Medulla oblongata (tissue), 1 donor: Measurements from ENCODE around the gene CATSPERZ.
A peak's percentile ranks its signal among the peaks of the same experiment; 100 is the strongest.

Experiments
- DNase-seq: peaks from one replicate; pipeline ENCODE4 v3.0.0-alpha.2; 2015; ENCODE audit errors: extremely low spot score

Gene CATSPERZ

DNA sequence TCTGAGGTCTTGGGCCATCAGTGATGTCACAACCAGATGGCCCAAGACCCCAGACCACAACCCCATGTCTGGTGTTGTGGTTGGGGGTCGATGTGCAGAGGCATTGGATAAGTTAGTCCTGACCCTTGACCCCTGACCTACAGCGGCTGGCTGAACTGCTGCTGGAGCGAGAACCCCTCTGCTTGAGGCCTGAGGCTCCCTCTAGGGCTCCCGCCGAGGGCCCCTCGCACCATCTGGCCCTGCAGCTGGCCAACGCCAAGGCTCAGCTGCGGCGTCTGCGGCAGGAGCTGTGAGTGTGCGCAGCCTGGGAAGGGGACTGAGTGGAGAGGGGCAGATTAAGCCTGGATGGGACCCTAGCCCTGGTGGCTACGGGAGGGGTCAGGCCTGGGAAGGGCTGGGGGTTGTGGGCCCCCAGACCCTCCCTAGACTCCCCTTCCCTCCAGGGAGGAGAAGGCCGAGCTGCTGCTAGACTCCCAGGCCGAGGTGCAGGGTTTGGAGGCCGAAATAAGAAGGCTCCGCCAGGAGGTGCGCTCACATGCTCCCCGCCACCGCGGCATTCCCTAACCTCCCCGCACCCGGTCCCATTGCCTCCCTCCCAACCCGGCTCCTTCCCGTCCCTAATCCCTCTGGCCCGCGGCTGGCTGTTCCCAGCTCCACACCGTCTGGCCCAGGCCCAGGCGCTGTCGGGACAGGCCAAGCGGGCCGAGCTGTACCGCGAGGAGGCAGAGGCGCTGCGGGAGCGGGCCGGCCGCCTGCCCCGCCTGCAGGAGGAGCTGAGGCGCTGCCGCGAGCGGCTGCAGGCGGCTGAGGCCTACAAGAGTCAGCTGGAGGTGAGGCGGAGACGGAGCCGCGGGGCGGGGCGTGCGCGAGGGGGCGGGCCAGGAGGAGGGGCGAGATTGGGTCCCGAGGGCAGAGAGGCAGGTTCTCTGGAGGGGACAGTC is 42.0 kb downstream of the CATSPERZ start:
- DNase-seq = peak; percentile 76

GRCh38 chr11:64342869-64343745 is 42.9 kb downstream of the CATSPERZ start:
- DNase-seq = no peak

DNA sequence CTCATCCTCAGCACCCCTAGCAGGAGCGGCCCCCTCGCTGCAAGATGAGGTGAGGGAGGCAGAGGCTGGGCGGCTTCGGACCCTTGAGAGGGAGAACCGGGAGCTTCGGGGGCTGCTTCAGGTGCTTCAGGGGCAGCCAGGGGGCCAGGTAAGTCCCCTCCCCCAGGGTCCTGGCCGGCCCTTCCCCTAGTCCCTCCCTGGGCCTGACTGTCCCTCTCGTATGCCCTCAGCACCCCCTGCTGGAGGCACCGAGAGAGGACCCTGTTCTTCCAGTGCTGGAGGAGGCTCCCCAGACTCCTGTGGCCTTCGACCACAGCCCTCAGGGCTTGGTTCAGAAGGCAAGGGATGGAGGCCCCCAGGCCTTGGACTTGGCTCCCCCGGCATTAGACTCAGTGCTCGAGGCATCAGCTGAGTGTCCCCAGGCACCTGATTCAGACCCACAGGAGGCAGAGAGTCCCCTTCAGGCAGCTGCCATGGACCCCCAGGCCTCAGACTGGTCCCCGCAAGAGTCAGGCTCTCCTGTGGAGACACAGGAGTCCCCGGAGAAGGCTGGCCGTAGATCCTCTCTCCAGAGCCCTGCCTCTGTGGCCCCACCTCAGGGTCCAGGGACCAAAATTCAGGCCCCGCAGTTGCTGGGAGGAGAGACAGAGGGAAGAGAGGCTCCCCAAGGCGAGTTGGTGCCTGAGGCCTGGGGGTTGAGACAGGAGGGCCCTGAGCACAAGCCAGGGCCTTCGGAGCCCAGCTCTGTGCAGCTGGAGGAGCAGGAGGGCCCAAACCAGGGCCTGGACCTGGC is 43.8 kb downstream of the CATSPERZ start:
- no peak for DNase-seq

DNA sequence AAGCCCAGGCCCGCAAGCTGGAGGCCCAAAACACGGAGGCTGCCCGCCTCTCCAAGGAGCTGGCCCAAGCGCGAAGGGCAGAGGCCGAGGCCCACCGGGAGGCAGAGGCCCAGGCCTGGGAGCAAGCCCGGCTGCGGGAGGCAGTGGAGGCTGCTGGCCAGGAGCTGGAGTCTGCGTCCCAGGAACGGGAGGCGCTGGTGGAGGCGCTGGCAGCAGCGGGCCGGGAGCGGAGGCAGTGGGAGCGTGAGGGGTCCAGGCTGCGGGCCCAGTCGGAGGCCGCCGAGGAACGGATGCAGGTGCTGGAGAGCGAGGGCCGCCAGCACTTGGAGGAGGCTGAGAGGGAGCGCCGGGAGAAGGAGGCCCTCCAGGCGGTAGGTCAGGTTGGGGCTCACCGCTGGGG is 44.6 kb downstream of the CATSPERZ start:
- no peak for DNase-seq

- DNase-seq = no peak
These were observed 47.2 kb downstream of the CATSPERZ start for GRCh38 chr11:64347193-64347867.

GRCh38 chr11:64348383-64349024 is 48.3 kb downstream of the CATSPERZ start:
- DNase-seq = peak; percentile 38

DNA sequence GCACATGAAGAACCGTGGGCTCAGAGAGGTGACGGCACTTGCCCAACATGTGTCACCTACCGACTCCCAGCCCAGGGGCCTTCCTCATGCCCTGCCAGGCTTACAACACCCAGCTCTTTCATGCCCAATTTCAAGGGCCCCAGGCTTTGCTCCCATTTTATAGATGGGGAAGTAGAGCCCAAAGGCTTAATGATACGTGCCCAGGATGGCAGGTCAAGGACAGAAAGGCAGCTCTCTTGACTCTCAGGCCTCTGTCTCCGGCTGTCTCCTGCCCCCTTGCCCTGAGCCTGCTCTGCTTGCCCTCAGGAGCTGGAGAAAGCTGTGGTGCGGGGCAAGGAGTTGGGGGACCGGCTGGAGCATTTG is 48.8 kb downstream of the CATSPERZ start:
- no peak for DNase-seq

DNA sequence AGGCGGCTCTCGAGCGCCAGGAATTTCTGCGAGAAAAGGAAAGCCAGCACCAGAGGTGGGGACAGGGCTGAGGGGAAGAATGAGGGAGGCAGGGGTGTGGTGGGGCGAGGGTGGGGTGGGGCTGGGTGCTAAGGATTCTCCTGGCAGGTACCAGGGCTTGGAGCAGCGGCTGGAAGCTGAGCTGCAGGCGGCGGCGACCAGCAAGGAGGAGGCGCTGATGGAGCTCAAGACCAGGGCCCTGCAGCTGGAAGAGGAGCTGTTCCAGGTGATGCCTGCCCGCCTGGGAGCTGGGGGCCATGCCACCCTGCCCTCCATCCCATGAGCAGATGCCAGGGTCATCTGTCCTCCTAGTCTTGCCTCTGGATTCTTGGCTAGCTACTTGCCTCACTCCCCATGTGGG is 49.2 kb downstream of the CATSPERZ start:
- DNase-seq = no peak

- DNase-seq = no peak
These were observed 51.0 kb downstream of the CATSPERZ start for GRCh38 chr11:64351136-64351631.

- DNase-seq = no peak
These were observed 52.2 kb downstream of the CATSPERZ start for GRCh38 chr11:64352099-64352994.

DNA sequence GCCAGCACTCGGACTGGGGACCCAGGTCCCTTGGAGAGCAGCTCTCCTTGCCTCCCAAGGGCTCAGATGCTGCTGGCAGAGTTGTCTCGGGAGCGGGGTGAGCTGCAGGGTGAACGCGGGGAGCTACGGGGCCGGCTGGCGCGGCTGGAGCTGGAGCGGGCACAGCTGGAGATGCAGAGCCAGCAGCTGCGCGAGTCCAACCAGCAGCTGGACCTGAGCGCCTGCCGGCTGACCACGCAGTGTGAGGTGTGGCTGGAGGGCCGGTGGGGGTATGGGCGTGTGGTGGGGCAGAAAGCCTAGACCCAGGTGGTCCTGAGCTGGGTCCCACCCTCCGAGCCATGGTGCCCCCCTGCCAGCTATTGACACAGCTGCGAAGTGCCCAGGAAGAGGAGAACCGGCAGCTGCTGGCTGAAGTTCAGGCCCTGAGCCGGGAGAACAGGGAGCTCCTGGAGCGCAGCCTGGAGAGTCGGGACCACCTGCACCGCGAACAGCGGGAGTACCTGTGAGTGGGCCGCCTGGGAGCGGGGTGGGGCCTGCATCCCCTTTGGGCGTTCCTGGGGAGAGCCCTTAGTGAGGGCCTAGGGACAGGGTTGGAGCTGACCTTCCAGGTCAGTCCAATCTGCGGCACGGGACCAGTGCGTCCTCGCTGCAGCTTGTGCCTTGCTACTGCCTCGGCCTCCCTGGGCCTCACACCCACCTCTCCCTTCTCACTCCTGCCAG is 53.0 kb downstream of the CATSPERZ start:
- DNase-seq = no peak

GRCh38 chr11:64353715-64354506 is 53.8 kb downstream of the CATSPERZ start:
- no peak for DNase-seq
